Upper lobe of left lung (tissue), 6 donors: ENCODE data around the gene PMCH. TPM values are rescaled to one million over a fixed set of nuclear protein-coding genes. Genes with fewer than 3 reads are reported as not detected.

Source experiments
- ATAC-seq, 2 donors: fragments of 200-7000 bp; cut with Tn5 transposase; one replicate each; pipeline ENCODE4 v1.9.1; 2022; ENCODE audit warnings: mild to moderate bottlenecking in 2 of 2, moderate library complexity in 2 of 2; ENCODE audit not compliant: low FRiP score in 2 of 2
- DNase-seq, 2 donors: peaks; one replicate each; pipeline ENCODE4 v3.0.0-alpha.2; 2019 to 2020
- H3K27ac ChIP-seq, 4 donors: fragments of 200-600 bp; sonication (generic); one replicate each; pipeline ENCODE4 v1.5.1; 2016 to 2019
- H3K27me3 ChIP-seq, 4 donors: fragments of 200-600 bp; sonication (generic); one replicate each; pipeline ENCODE4 v1.5.1; 2017 to 2019
- H3K36me3 ChIP-seq, 4 donors: fragments of 200-600 bp; sonication (generic); one replicate each; pipeline ENCODE4 v1.5.1; 2016 to 2019
- H3K4me1 ChIP-seq, 4 donors: fragments of 200-600 bp; sonication (generic); one replicate each; pipeline ENCODE4 v1.5.1; 2018 to 2019
- H3K4me3 ChIP-seq, 4 donors: fragments of 200-600 bp; sonication (generic); one replicate each; pipeline ENCODE4 v1.5.1; 2017 to 2019; ENCODE audit warnings: mild to moderate bottlenecking in 2 of 4, moderate library complexity in 1 of 4
- H3K9me3 ChIP-seq, 4 donors: fragments of 200-600 bp; sonication (generic); one replicate each; pipeline ENCODE4 v1.5.1; 2018 to 2019
- CTCF ChIP-seq, 6 experiments: fragments of 450-650 bp in 4 of 6; fragments of 200-600 bp in 2 of 6; sonication (generic) in 2 of 6; IDR thresholded peaks; one replicate each; pipeline ENCODE4 v1.5.1; 2016 to 2019; ENCODE audit warnings: antibody characterized with exemption in 6 of 6
- EP300 ChIP-seq, 4 donors: sonication (generic); formaldehyde crosslinking; IDR thresholded peaks; one replicate each; pipeline ENCODE4 v1.5.1; 2017; ENCODE audit warnings: antibody characterized with exemption in 4 of 4, control low read depth in 2 of 4
- POLR2A ChIP-seq, 4 donors: fragments of 450-650 bp; IDR thresholded peaks; one replicate each; pipeline ENCODE4 v1.5.1; 2016 to 2017; ENCODE audit warnings: antibody characterized with exemption in 4 of 4, mild to moderate bottlenecking in 2 of 4
- POLR2AphosphoS5 ChIP-seq, 2 donors: sonication (generic); formaldehyde crosslinking; IDR thresholded peaks; one replicate each; pipeline ENCODE4 v1.5.1; 2017; ENCODE audit warnings: antibody characterized with exemption in 2 of 2
- WGBS, 2 donors: methylation state at CpG; one replicate each; pipeline ENCODE4 v1.1.5; 2017 to 2018; 5-methylcytosine and 5-hydroxymethylcytosine counted together
- total RNA-seq, 6 donors: library from RNA; depleted of rRNA in 4 of 6; stranded (reverse); fragments of >200 nt in 4 of 6; gene quantifications; one replicate each; pipeline versions ENCODE4 v1.1.0 to v1.2.1, GENCODE V29; 2016 to 2021
- donor health status: DM: no; HTN: no; CAD: no; lungs with moderate emphysema.
- donor health status: DM: no; HTN: yes; CAD: no; lungs with severe emphysema.

PMCH gene
- total RNA-seq, 6 donors from 2014 or later, result not detected

- no peaks in the 10 kb centered on the region for H3K36me3 ChIP-seq
- TF ChIP-seq POLR2AphosphoS5 (IDR thresholded peaks at IDR 0.05) (no peak), CTCF (IDR thresholded peaks at IDR 0.05) (no peak), EP300 (IDR thresholded peaks at IDR 0.05) (no peak), POLR2A (IDR thresholded peaks at IDR 0.05) (no peak)
- H3K27me3 ChIP-seq, result no peaks in the 10 kb centered on the region
- no peak for ATAC-seq
- DNase-seq, result no peak
- peaks cover 0 to 10% (median 0%) of the 10 kb centered on the region in 4 donors for H3K4me1 ChIP-seq
- H3K27ac ChIP-seq, result no peak overlapping the region
- H3K4me3 ChIP-seq, result no peak overlapping the region
- no peaks in the 10 kb centered on the region for H3K9me3 ChIP-seq
- 59 to 66% methylated on average over 5 of the region's 5 CpGs for WGBS, 2 donors
Observed at GRCh38 chr12:102227954-102228353, 30.3 kb upstream of the PMCH start.

GRCh38 chr12:102220736-102221135, 23.1 kb upstream of the PMCH start:
- no peak for ATAC-seq
- TF ChIP-seq CTCF (IDR thresholded peaks at IDR 0.05) (no peak), EP300 (IDR thresholded peaks at IDR 0.05) (no peak), POLR2AphosphoS5 (IDR thresholded peaks at IDR 0.05) (no peak), POLR2A (IDR thresholded peaks at IDR 0.05) (no peak)
- no peaks in the 10 kb centered on the region for H3K27me3 ChIP-seq
- H3K4me3 ChIP-seq, result no peak overlapping the region
- no peaks in the 10 kb centered on the region for H3K4me1 ChIP-seq
- H3K27ac ChIP-seq, result no peak overlapping the region
- DNase-seq, result no peak
- no peaks in the 10 kb centered on the region for H3K36me3 ChIP-seq
- no peaks in the 10 kb centered on the region for H3K9me3 ChIP-seq

- no peak overlapping the region for H3K4me3 ChIP-seq
- 78 to 79% methylated on average over 5 of the region's 5 CpGs for WGBS, 2 donors
- H3K36me3 ChIP-seq, result no peaks in the 10 kb centered on the region
- DNase-seq, result no peak
- no peak overlapping the region for H3K27ac ChIP-seq
- TF ChIP-seq POLR2AphosphoS5 (IDR thresholded peaks at IDR 0.05) (no peak), POLR2A (IDR thresholded peaks at IDR 0.05) (no peak), EP300 (IDR thresholded peaks at IDR 0.05) (no peak), CTCF (IDR thresholded peaks at IDR 0.05) (no peak)
- ATAC-seq, result no peak
- no peaks in the 10 kb centered on the region for H3K27me3 ChIP-seq
- no peaks in the 10 kb centered on the region for H3K9me3 ChIP-seq
- no peaks in the 10 kb centered on the region for H3K4me1 ChIP-seq
Observed at GRCh38 chr12:102215992-102216691, 18.5 kb upstream of the PMCH start.

- no peaks in the 10 kb centered on the region for H3K4me1 ChIP-seq
- no peak overlapping the region for H3K4me3 ChIP-seq
- H3K27me3 ChIP-seq, result no peaks in the 10 kb centered on the region
- no peaks in the 10 kb centered on the region for H3K9me3 ChIP-seq
- no peaks in the 10 kb centered on the region for H3K36me3 ChIP-seq
- no peak for TF ChIP-seq EP300 (IDR thresholded peaks at IDR 0.05)
- no peak for TF ChIP-seq POLR2A (IDR thresholded peaks at IDR 0.05)
- no peak for TF ChIP-seq CTCF (IDR thresholded peaks at IDR 0.05)
- TF ChIP-seq POLR2AphosphoS5 (IDR thresholded peaks at IDR 0.05), result no peak
- DNase-seq (no peak), ATAC-seq (no peak)
- WGBS, 2 donors, result 94 to 98% methylated on average over 2 of the region's 2 CpGs
- H3K27ac ChIP-seq, result no peak overlapping the region
Observed at GRCh38 chr12:102204025-102204424, 6.4 kb upstream of the PMCH start.

GRCh38 chr12:102202556-102202955, 4.9 kb upstream of the PMCH start:
- no peaks in the 10 kb centered on the region for H3K36me3 ChIP-seq
- ATAC-seq (no peak), DNase-seq (no peak)
- 60 to 63% methylated on average over 4 of the region's 4 CpGs for WGBS, 2 donors
- H3K4me3 ChIP-seq, result no peak overlapping the region
- no peaks in the 10 kb centered on the region for H3K4me1 ChIP-seq
- H3K27me3 ChIP-seq, result no peaks in the 10 kb centered on the region
- no peak for TF ChIP-seq POLR2A (IDR thresholded peaks at IDR 0.05)
- no peak for TF ChIP-seq POLR2AphosphoS5 (IDR thresholded peaks at IDR 0.05)
- TF ChIP-seq CTCF (IDR thresholded peaks at IDR 0.05), result no peak
- TF ChIP-seq EP300 (IDR thresholded peaks at IDR 0.05), result no peak
- no peak overlapping the region for H3K27ac ChIP-seq
- no peaks in the 10 kb centered on the region for H3K9me3 ChIP-seq
